Endothelial cell of hepatic sinusoid (primary cell): Measurements from ENCODE around the gene TBX10.

Experiments used
- in situ Hi-C: cut with HindIII; loops from 2 replicates; pipeline ENCODE4 v1.10.0; 2017; ENCODE audit warnings: low sequenced_read_pairs

TBX10 gene

GRCh38 chr11:67583247-67584204 is 56.0 kb downstream of the TBX10 start, which contains the start of gene GSTP1:
Gene GSTP1, plus strand, starts transcription at chr11:67583812. Its CDS starts 32 bp downstream, at chr11:67583844.
- in situ Hi-C loops, result no loop called here

GRCh38 chr11:67582011-67582410 is 57.6 kb downstream of the TBX10 start:
- in situ Hi-C loops, result no loop called here

- in situ Hi-C loops, result no loop called here
Observed at GRCh38 chr11:67581469-67581868, 58.1 kb downstream of the TBX10 start.
